ENCODE data around the gene ZFPM1.

The ZFPM1 gene

GRCh38 chr16:88502371-88502770 lies 49.3 kb downstream of the ZFPM1 start:
- no peak for TF ChIP-seq ZNF274 (IDR thresholded peaks at IDR 0.05; ENCODE audit: low read depth, low read length)
- no peak overlapping the region for H3K4me3 ChIP-seq (ENCODE audit: low read length)

- H3K4me3 ChIP-seq (ENCODE audit: low read length), result no peak overlapping the region
- no peak for TF ChIP-seq ZNF274 (IDR thresholded peaks at IDR 0.05; ENCODE audit: low read depth, low read length)
Observed at GRCh38 chr16:88502776-88503280, 49.7 kb downstream of the ZFPM1 start.

GRCh38 chr16:88503374-88503770 lies 50.3 kb downstream of the ZFPM1 start:
- no peak overlapping the region for H3K4me3 ChIP-seq (ENCODE audit: low read length)
- no peak for TF ChIP-seq ZNF274 (IDR thresholded peaks at IDR 0.05; ENCODE audit: low read depth, low read length)

- TF ChIP-seq ZNF274 (IDR thresholded peaks at IDR 0.05; ENCODE audit: low read depth, low read length), result no peak
- H3K4me3 ChIP-seq (ENCODE audit: low read length), result no peak overlapping the region
Observed at GRCh38 chr16:88503771-88504488, 50.9 kb downstream of the ZFPM1 start.

- TF ChIP-seq ZNF274 (IDR thresholded peaks at IDR 0.05; ENCODE audit: low read depth, low read length), result no peak
- no peak overlapping the region for H3K4me3 ChIP-seq (ENCODE audit: low read length)
Observed at GRCh38 chr16:88504489-88505404, 51.7 kb downstream of the ZFPM1 start.

GRCh38 chr16:88505405-88506082 lies 52.5 kb downstream of the ZFPM1 start:
- TF ChIP-seq ZNF274 (IDR thresholded peaks at IDR 0.05; ENCODE audit: low read depth, low read length), result no peak
- H3K4me3 ChIP-seq (ENCODE audit: low read length), result no peak overlapping the region

GRCh38 chr16:88506723-88507122 lies 53.6 kb downstream of the ZFPM1 start:
- no peak for TF ChIP-seq ZNF274 (IDR thresholded peaks at IDR 0.05; ENCODE audit: low read depth, low read length)
- no peak overlapping the region for H3K4me3 ChIP-seq (ENCODE audit: low read length)

- no peak for TF ChIP-seq ZNF274 (IDR thresholded peaks at IDR 0.05; ENCODE audit: low read depth, low read length)
- no peak overlapping the region for H3K4me3 ChIP-seq (ENCODE audit: low read length)
Observed at GRCh38 chr16:88507231-88507743, 54.2 kb downstream of the ZFPM1 start.

- no peak for TF ChIP-seq ZNF274 (IDR thresholded peaks at IDR 0.05; ENCODE audit: low read depth, low read length)
- H3K4me3 ChIP-seq (ENCODE audit: low read length), result no peak overlapping the region
Observed at GRCh38 chr16:88508376-88508867, 55.3 kb downstream of the ZFPM1 start.

GRCh38 chr16:88508868-88509748 lies 56.0 kb downstream of the ZFPM1 start:
- TF ChIP-seq ZNF274 (IDR thresholded peaks at IDR 0.05; ENCODE audit: low read depth, low read length), result no peak
- H3K4me3 ChIP-seq (ENCODE audit: low read length), result no peak overlapping the region

GRCh38 chr16:88509749-88510069 lies 56.6 kb downstream of the ZFPM1 start:
- H3K4me3 ChIP-seq (ENCODE audit: low read length), result no peak overlapping the region
- no peak for TF ChIP-seq ZNF274 (IDR thresholded peaks at IDR 0.05; ENCODE audit: low read depth, low read length)

- no peak for TF ChIP-seq ZNF274 (IDR thresholded peaks at IDR 0.05; ENCODE audit: low read depth, low read length)
- no peak overlapping the region for H3K4me3 ChIP-seq (ENCODE audit: low read length)
Observed at GRCh38 chr16:88510091-88510994, 57.3 kb downstream of the ZFPM1 start.
